Fibroblast of peridontal ligament (primary cell): Measurements from ENCODE around the gene POLN.

Experiments
- DNase-seq: peaks from one replicate; pipeline ENCODE4 v3.0.0-alpha.2; 2010; ENCODE audit errors: extremely low read depth

Gene POLN

DNA sequence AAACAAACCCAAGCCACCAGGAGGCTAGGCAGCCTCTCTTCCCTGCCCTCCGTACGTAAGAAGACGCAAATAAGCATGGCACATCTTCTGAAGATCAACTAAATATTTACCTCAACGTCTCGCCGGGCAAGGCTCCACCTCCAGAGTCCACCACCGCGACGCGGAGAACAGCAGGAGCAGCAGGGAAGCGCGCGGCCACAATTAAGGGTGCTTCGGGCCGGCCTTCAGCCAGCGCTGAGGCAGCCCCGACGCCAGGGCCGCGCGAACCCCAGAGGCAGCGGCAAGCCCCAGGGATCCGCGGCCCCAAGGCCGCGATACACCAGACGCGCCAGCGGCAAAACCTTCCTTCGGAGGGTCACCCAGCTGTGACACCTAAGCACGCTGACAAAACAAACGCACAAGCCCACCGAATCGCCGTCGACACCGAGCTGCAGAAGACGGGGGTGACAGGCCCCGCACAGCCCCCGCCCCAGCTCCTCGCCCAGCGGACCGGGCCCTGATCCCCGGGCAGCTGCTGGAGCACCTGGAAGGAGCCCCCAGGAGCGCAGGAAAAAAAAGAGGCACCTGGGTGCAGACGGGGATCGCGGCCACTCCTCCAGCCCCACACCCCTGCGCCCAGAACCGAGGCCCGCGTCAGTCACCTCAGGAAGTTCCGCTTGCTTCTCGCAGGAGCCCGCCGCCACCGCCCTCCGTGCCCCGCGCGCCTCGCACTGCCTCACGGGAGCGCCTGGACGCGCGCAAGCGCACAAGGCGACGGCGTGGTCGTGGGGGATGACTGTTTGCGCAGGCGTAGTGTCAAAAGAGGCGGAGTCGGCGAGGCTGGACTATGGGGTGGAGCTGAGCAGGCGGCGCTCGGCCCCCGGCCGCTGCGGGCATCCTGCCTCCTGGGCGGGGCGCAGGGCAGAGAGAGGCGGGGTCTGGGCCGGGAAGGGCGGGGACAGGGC is at the start of gene POLN, which contains the start of gene HAUS3:
POLN (minus strand) TSS at position 712 of the 944 bp plus-strand sequence. CDS start 12,890 bp downstream, outside the sequence.
HAUS3 (minus strand) TSS at position 712 of the 944 bp plus-strand sequence. CDS start 1,175 bp downstream, outside the sequence.
- peak; percentile 97 for DNase-seq

DNA sequence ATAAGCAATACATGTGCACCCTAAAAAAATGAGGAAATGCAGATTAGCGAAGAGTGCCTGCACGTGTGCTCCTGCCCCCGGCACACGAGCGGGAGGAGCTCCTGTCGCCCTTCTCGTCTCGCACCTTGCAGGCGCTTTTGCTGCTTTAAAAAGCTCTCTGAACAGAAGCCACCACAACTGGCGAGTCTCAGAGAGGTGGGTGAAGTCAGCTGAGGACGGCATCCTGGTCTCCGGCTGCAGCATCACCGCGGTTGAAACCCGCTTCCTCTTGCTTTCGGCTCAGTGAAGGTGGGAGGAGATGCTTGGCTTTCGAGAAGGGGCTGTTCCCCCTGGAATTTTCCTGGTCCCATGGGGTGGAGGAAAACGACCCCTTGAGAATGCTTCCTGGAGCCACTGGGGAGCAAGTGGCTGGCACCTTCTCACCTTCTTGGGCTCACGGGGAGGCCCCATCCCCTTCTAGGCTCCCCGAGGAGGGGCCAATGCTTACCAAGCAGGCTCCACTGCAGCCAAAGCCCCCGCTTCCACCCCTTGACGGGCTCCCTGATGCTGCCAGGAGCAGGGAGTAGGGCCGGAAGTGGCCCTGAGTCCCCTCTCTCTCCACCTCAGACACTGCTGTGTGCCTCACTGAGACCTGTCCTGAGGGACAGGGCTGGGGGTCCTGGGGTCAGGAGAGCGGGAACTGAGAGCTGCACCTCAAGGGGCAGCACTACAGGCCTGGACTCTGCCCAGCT is 49.2 kb upstream of the POLN start:
- DNase-seq = no peak

GRCh38 chr4:2290488-2290887 is 48.6 kb upstream of the POLN start:
- no peak for DNase-seq

DNA sequence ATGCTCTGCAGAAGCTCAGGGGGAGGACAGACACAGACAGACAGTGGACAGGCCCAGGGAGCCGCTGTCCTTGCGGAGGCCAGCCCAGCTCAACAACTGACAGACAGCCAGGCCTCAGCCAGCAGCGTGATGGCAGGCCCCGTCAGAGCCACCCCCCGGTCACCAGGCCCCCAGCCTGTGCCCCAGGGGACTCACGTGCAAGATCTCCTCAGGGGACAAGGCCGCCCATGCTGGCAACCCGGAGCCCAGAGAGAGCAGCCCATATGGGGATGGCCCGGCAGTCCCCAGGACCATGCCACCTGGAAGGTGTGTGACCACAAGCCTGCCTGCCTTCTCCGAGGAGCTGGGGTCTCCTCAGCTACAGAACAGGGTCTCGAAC is 48.0 kb upstream of the POLN start:
- DNase-seq = no peak

DNA sequence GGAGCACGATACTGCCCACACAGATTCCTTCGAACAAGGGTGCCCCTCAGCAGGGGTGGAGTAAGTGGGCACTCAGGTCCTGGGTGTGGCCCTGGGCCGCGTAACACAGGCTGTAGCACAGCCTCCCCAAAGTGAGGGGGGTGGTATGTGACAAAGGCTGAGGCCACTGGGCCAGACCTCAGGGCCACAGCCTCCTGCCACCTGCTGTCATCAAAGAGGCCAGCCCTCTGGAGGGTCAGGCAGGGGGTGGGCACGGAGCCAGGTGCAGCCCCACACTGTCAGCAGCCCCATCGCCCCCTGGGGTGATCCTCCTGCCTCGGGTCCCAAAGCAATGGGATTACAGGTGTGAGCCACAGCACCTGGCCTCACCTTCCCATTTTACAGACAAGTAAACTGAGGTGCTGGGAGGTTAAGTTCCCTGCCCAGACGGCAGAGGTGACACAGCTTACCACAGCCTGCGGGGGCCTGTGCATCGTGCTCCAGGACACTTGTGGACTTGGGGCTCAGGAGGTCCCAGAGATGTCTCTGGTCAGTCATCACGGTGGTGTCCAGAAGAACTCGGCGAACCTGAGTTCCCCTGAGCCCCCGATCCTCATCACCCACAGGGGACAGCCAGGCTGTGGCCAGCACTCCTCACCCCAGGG is 47.5 kb upstream of the POLN start:
- DNase-seq = no peak

DNA sequence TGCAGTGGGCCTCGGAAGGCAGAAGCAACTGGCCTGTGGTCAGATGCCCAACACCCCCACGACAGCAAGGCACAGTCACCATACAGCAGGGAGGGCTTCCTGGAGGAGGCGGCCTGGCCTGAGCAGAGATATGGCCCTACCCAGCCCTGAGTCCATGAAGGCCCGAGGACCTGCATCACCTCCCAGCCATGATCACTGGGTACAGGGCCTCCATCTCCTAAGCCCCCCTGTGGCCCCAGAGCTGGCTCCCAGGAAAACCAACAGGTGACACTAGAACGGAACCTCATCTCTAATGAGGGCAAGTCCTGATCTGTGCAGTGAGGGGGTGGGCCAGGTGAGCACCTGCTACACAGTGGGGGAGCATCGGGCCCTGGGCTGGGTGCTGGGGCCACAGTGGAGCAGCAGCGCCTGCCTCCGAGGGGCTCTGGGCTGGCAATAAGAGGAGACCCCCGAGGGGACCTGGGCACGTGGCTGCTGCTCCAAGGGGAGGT is 46.2 kb upstream of the POLN start:
- no peak for DNase-seq

GRCh38 chr4:2287594-2287915 is 45.6 kb upstream of the POLN start:
- DNase-seq = no peak

DNA sequence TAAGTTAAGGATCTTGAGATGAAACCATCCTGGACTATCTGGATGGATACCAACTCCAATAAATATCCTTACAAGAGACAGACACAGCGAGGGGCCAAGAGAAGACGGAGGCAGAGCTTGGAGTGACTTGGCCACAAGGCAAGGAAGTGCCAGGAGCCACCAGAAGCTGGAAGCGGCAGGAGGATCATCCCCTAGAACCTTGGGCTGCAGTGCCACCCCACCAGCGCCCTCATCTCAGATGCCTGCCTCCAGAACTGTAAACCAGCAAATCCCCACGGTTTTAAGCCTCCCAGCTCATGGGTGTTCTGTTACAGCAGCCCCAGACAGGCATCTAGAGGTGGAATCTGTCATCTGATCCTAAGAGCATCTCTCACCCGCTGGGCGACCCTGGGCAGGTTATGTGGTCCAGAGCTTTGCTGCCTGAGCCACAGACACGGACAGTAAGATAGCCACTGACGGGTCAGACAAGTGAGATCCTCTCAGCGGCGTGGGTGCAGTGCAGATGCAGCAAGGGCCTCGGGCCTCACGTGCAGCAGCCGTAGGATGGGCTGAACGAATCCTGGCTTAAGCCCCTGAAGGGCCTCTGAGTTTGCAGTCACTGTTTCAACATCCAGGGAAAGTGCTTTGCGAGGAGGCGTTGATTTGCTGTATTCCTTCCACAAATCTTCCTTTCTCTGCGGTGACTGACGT is 45.1 kb upstream of the POLN start:
- DNase-seq = no peak

DNA sequence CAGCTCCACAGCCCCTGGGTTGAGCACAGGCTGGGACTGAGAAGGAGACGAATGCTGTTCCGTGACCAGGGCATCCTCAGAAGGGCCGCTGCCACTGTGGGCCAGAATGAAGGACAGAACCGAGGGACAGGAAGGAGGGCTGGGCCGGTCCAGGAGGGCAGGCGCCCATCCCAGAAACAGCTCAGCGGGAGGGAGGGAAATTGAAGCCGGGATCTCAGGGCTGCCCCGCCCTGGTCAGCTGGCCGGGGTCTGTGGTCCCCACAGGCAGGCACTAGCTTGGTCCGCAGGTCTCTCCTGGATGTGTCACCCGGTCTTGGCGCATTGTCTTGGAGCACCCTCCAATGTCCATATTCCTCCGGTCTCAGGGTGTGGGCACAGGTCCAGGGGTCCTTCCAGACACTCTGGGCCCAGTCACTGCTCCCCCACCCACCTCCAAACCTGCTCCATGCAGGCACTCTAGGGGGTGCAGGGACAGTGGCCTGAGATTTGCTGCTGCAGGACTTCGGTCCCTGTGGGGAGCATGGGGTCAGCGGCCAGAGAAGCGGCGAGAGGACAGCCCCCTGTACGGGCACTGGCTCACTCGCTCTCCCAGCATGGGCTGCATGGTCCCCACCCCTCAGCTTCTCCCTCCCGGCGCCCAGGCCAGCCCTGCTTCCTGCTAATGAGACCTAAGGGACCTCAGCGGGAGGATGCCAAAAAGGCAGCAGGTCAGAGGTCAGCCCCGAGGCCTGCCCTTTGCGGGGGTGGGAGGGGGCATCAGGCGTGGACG is 43.9 kb upstream of the POLN start:
- no peak for DNase-seq

GRCh38 chr4:2284934-2285612 is 43.2 kb upstream of the POLN start:
- peak; percentile 43 for DNase-seq

GRCh38 chr4:2284161-2284933 is 42.4 kb upstream of the POLN start:
- DNase-seq = no peak

GRCh38 chr4:2283199-2283711 is 41.3 kb upstream of the POLN start:
- no peak for DNase-seq

- no peak for DNase-seq
Observed at GRCh38 chr4:2281575-2282343, 39.8 kb upstream of the POLN start.

- no peak for DNase-seq
Observed at GRCh38 chr4:2280531-2281300, 38.8 kb upstream of the POLN start.

- no peak for DNase-seq
Observed at GRCh38 chr4:2277956-2278355, 36.0 kb upstream of the POLN start.

DNA sequence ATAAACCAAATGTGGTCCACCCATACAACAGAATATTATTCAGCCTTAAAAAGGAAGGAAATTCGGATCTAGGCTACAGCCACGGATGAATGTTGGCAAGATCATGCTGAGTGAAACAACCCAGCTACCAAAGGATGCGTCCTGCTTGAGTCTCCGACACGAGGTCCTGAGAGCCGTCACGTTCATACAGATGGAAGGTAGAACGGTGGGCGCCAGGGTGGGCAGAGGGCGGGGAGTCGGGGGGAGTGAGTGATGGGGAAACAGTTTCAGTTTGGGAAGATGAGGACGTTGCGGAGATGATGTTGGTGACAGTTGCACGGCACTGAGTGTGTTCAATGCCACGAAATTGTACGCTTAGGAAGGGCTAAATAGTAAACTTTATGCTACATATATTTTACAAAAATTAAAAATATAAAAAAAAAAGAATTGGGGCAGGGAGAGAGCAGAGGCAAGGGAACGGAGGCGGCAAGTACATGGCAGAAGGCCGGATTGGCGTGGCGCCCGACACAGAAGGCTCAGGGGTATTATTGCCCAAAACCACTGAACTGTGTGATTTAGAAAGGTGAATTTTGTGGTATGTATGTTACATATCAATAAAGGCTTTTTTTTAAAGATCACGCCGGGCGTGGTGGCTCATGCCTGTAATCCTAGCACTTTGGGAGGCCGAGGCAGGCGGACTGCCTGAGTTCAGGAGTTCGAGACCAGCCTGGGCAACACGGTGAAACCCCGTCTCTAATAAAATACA is 34.8 kb upstream of the POLN start:
- DNase-seq = no peak
